Measurements from ENCODE around the gene HJURP.

- TF ChIP-seq CTCF (IDR thresholded peaks at IDR 0.05; ENCODE audit: insufficient read depth, low read length), result no peak
- no peak for TF ChIP-seq GABPA (IDR thresholded peaks at IDR 0.05; ENCODE audit: low read depth)
- TF ChIP-seq POLR2AphosphoS5 (IDR thresholded peaks at IDR 0.05; ENCODE audit: low read depth), result no peak
- no peak for TF ChIP-seq REST (IDR thresholded peaks at IDR 0.05; ENCODE audit: insufficient replicate concordance, low read depth)
- TF ChIP-seq SPI1 (IDR thresholded peaks at IDR 0.05; ENCODE audit: borderline replicate concordance, low read depth), result no peak
These were observed 63.0 kb downstream of the HJURP start for GRCh38 chr2:233791151-233791882.
